ENCODE data around the gene RAB27A. TPM values are rescaled to one million over a fixed set of nuclear protein-coding genes. Genes with fewer than 3 reads are reported as not detected.
A peak's percentile ranks its signal among the peaks of the same experiment; 100 is the strongest.
"Not testable (repeated sequence)": the region's sequence is repeated elsewhere in the genome, so short reads cannot be mapped to it uniquely, and the experiment has no call there.

The RAB27A gene
- 0.90 and 1.5 TPM in 2 replicates for total RNA-seq (2014; rRNA removed; shearing (Covaris generic))

GRCh38 chr15:55289746-55290527 lies at the start of gene RAB27A:
TSS of gene RAB27A (minus strand) at chr15:55289813. CDS start at chr15:55234934, 54,879 bp downstream.
- peaks cover 7% of the 10 kb centered on the region for H3K27me3 ChIP-seq (ENCODE audit: control insufficient read depth, insufficient read depth, low read length)
- peak; percentile 89 for DNase-seq
- H3K4me3 ChIP-seq (ENCODE audit: insufficient read depth, low read depth, low read length) = peak within 1 kb of the TSS; percentile 78
- no peaks in the 10 kb centered on the region for H3K36me3 ChIP-seq (replicated peaks; ENCODE audit: control insufficient read depth, insufficient read depth, low read length)

- no peaks in the 10 kb centered on the region; the same call in 1 of the 2 replicates for H3K36me3 ChIP-seq (replicated peaks; ENCODE audit: control insufficient read depth, insufficient read depth, low read length)
- H3K4me3 ChIP-seq (ENCODE audit: insufficient read depth, low read depth, low read length) = no peak overlapping the region
- H3K27me3 ChIP-seq (ENCODE audit: control insufficient read depth, insufficient read depth, low read length) = no peaks in the 10 kb centered on the region
- no peak for DNase-seq
Measured at GRCh38 chr15:55337160-55337559, 47.5 kb upstream of the RAB27A start.

- no peaks in the 10 kb centered on the region for H3K27me3 ChIP-seq (ENCODE audit: control insufficient read depth, insufficient read depth, low read length)
- H3K4me3 ChIP-seq (ENCODE audit: insufficient read depth, low read depth, low read length) = no peak overlapping the region
- DNase-seq = no peak
- H3K36me3 ChIP-seq (replicated peaks; ENCODE audit: control insufficient read depth, insufficient read depth, low read length) = no peaks in the 10 kb centered on the region; the same call in 1 of the 2 replicates
Measured at GRCh38 chr15:55334997-55335396, 45.4 kb upstream of the RAB27A start.

GRCh38 chr15:55334371-55334770 lies 44.8 kb upstream of the RAB27A start:
- H3K4me3 ChIP-seq (ENCODE audit: insufficient read depth, low read depth, low read length) = no peak overlapping the region
- DNase-seq = no peak
- H3K36me3 ChIP-seq (replicated peaks; ENCODE audit: control insufficient read depth, insufficient read depth, low read length) = no peaks in the 10 kb centered on the region; the same call in 1 of the 2 replicates
- H3K27me3 ChIP-seq (ENCODE audit: control insufficient read depth, insufficient read depth, low read length) = no peaks in the 10 kb centered on the region

- DNase-seq = no peak
- no peaks in the 10 kb centered on the region for H3K27me3 ChIP-seq (ENCODE audit: control insufficient read depth, insufficient read depth, low read length)
- H3K36me3 ChIP-seq (replicated peaks; ENCODE audit: control insufficient read depth, insufficient read depth, low read length) = no peaks in the 10 kb centered on the region
- H3K4me3 ChIP-seq (ENCODE audit: insufficient read depth, low read depth, low read length) = no peak overlapping the region
Measured at GRCh38 chr15:55327387-55327786, 37.8 kb upstream of the RAB27A start.

- H3K27me3 ChIP-seq (ENCODE audit: control insufficient read depth, insufficient read depth, low read length) = no peaks in the 10 kb centered on the region
- no peak for DNase-seq
- no peak overlapping the region for H3K4me3 ChIP-seq (ENCODE audit: insufficient read depth, low read depth, low read length)
- H3K36me3 ChIP-seq (replicated peaks; ENCODE audit: control insufficient read depth, insufficient read depth, low read length) = no peaks in the 10 kb centered on the region
Measured at GRCh38 chr15:55322467-55322866, 32.9 kb upstream of the RAB27A start.

DNA sequence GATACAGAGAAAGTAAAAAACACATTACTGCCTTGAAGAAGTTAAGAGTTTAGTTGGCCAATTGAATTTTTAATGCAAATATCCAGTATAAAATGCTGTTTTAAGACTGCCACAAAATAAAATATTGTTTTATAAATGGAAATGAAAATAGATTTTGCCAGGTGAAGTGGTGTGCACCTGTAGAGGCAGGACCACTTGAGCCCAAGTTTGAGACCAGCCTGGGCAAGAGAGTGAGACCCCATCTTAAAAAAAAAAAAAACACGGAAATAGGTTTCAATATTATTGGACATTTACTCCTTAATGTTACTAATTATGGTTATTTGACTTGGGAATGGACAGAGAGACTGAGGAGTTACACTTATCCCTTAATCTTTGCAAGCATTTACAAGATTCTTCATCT lies 31.4 kb upstream of the RAB27A start:
- Histone ChIP-seq H3K27me3 (ENCODE audit: control insufficient read depth, insufficient read depth, low read length) (no peaks in the 10 kb centered on the region), H3K36me3 (replicated peaks; ENCODE audit: control insufficient read depth, insufficient read depth, low read length) (no peaks in the 10 kb centered on the region), H3K4me3 (ENCODE audit: insufficient read depth, low read depth, low read length) (no peak overlapping the region)
- DNase-seq = no peak

GRCh38 chr15:55320238-55320550 lies 30.6 kb upstream of the RAB27A start:
- no peaks in the 10 kb centered on the region for H3K36me3 ChIP-seq (replicated peaks; ENCODE audit: control insufficient read depth, insufficient read depth, low read length)
- no peak overlapping the region for H3K4me3 ChIP-seq (ENCODE audit: insufficient read depth, low read depth, low read length)
- DNase-seq = no peak
- H3K27me3 ChIP-seq (ENCODE audit: control insufficient read depth, insufficient read depth, low read length) = no peaks in the 10 kb centered on the region

DNA sequence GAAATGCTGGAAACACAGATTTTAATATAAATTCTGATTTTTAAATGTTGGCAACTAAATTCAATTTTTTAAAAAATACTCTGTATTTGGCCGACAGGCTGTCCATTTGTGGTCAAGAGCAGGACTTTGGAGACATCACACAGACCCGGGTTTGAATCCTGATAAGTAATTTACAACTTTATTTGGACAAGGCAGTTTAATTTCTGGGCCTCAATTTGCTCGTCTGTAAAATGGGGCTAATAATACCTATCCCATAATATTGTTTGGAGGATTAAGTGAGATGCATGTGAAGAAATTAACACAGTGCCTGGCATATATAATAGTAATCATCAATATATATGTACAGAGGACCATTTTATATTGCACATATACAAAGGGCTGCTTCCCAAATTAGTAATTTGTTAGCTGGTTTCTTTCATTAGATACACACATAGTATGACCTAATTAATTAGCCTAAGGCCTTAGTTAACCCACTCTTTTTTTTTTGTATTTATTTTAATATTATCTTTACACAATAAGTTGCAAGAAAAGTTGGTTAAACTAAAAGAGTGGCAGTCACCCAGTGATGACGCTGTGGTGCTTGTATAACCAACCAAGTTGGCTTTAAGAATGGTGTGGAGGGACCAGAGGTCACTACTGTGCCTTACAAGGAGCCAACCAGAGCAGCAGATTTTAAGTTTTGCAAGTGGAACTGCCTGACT lies 30.1 kb upstream of the RAB27A start:
- DNase-seq = no peak
- H3K27me3 ChIP-seq (ENCODE audit: control insufficient read depth, insufficient read depth, low read length) = no peaks in the 10 kb centered on the region

GRCh38 chr15:55318588-55319494 lies 29.2 kb upstream of the RAB27A start, which contains the start of the genes PIGB and PIGBOS1:
TSS of gene PIGB (plus strand) at chr15:55319222. CDS start at chr15:55319251, 29 bp downstream.
TSS of gene PIGBOS1 (minus strand) at chr15:55319123. CDS start at chr15:55317792, 1,331 bp downstream.
- peak within 1 kb of the TSS; percentile 71 for H3K4me3 ChIP-seq (ENCODE audit: insufficient read depth, low read depth, low read length)
- peak; percentile 70 for DNase-seq
- no peaks in the 10 kb centered on the region for H3K36me3 ChIP-seq (replicated peaks; ENCODE audit: control insufficient read depth, insufficient read depth, low read length)
- H3K27me3 ChIP-seq (ENCODE audit: control insufficient read depth, insufficient read depth, low read length) = no peaks in the 10 kb centered on the region

More for the DNA sequence above, 30.1 kb upstream of the RAB27A start:
- H3K4me3 ChIP-seq (ENCODE audit: insufficient read depth, low read depth, low read length) = peak overlapping the region; percentile 71
- H3K36me3 ChIP-seq (replicated peaks; ENCODE audit: control insufficient read depth, insufficient read depth, low read length) = no peaks in the 10 kb centered on the region

GRCh38 chr15:55302801-55303200 lies 13.2 kb upstream of the RAB27A start:
- not testable (repeated sequence) for H3K36me3 ChIP-seq (replicated peaks; ENCODE audit: control insufficient read depth, insufficient read depth, low read length); H3K4me3 ChIP-seq (ENCODE audit: insufficient read depth, low read depth, low read length); DNase-seq; H3K27me3 ChIP-seq (ENCODE audit: control insufficient read depth, insufficient read depth, low read length)

GRCh38 chr15:55297315-55297714 lies 7.7 kb upstream of the RAB27A start:
- Histone ChIP-seq H3K4me3 (ENCODE audit: insufficient read depth, low read depth, low read length) (no peak overlapping the region), H3K36me3 (replicated peaks; ENCODE audit: control insufficient read depth, insufficient read depth, low read length) (no peaks in the 10 kb centered on the region), H3K27me3 (ENCODE audit: control insufficient read depth, insufficient read depth, low read length) (no peaks in the 10 kb centered on the region)
- no peak for DNase-seq

- DNase-seq = peak; percentile 87
- Histone ChIP-seq H3K27me3 (ENCODE audit: control insufficient read depth, insufficient read depth, low read length) (peaks cover 7% of the 10 kb centered on the region), H3K36me3 (replicated peaks; ENCODE audit: control insufficient read depth, insufficient read depth, low read length) (no peaks in the 10 kb centered on the region), H3K4me3 (ENCODE audit: insufficient read depth, low read depth, low read length) (peak overlapping the region; percentile 78)
Measured at GRCh38 chr15:55290528-55291057, 980 bp upstream of the RAB27A start.

Data from H7 (cell line).